B cell (primary cell): ENCODE data around the gene SPCS1. TPM values are rescaled to one million over a fixed set of nuclear protein-coding genes. Genes with fewer than 3 reads are reported as not detected.
A peak's percentile ranks its signal among the peaks of the same experiment; 100 is the strongest.

Source experiments
- ATAC-seq: fragments of 200-7000 bp; cut with Tn5 transposase; one replicate; pipeline ENCODE4 v1.10.0; 2021; ENCODE audit warnings: low read depth, mild to moderate bottlenecking, moderate number of reproducible peaks, moderate library complexity
- CTCF ChIA-PET: fragments of 350-600 bp; sonication (Branson Sonifier 250); formaldehyde crosslinking; loops from one replicate; lab custom pipeline; 2021; ENCODE audit warnings: antibody characterized with exemption, inconsistent platforms; lab: Charles Lee
- POLR2A ChIA-PET: fragments of 350-600 bp; sonication (Branson Sonifier 250); formaldehyde crosslinking; loops from one replicate; lab custom pipeline; 2021; ENCODE audit warnings: antibody characterized with exemption; lab: Charles Lee
- DNase-seq: peaks from one replicate; pipeline ENCODE4 v3.0.0; 2013
- H2AFZ ChIP-seq: 2 replicates; pipeline ENCODE4 v1.6.1; 2012; ENCODE audit warnings: mild to moderate bottlenecking, low read depth, low read length; ENCODE audit not compliant: insufficient read depth, poor library complexity, severe bottlenecking
- H3K27ac ChIP-seq, 2 donors: 1 replicate in 1 of 2; 2 replicates in 1 of 2; pipeline ENCODE4 v1.5.1; 2012 to 2013; ENCODE audit warnings: low read length in 2 of 2, mild to moderate bottlenecking in 2 of 2, moderate library complexity in 1 of 2
- H3K27me3 ChIP-seq, 4 experiments: fragments of 200-600 bp in 1 of 4; sonication (generic) in 1 of 4; replicated peaks in 1 of 4; 1 replicate in 2 of 4; 2 replicates in 2 of 4; pipeline versions ENCODE4 v1.6.1 to v1.7.0; 2013 to 2016; ENCODE audit warnings: low read length in 3 of 4, mild to moderate bottlenecking in 2 of 4, mixed read lengths in 1 of 4, moderate library complexity in 1 of 4; ENCODE audit not compliant: insufficient read depth in 4 of 4, control insufficient read depth in 3 of 4; ENCODE audit errors: control extremely low read depth in 1 of 4
- H3K36me3 ChIP-seq, 2 experiments: replicated peaks in 1 of 2; 1 replicate in 1 of 2; 2 replicates in 1 of 2; pipeline versions ENCODE4 v1.6.1 to v1.7.1; 2013; ENCODE audit warnings: low read length in 1 of 2; ENCODE audit not compliant: insufficient read depth in 2 of 2, control insufficient read depth in 1 of 2; ENCODE audit errors: control extremely low read depth in 1 of 2, extremely low read depth in 1 of 2
- H3K4me1 ChIP-seq, 2 donors: fragments of 200-600 bp in 1 of 2; sonication (generic) in 1 of 2; 1 replicate in 1 of 2; 2 replicates in 1 of 2; pipeline versions ENCODE4 v1.5.1 to v1.6.1; 2013 to 2017; ENCODE audit warnings: low read length in 2 of 2; ENCODE audit not compliant: control insufficient read depth in 2 of 2, insufficient read depth in 2 of 2
- H3K4me2 ChIP-seq: replicated peaks from 2 replicates; pipeline ENCODE3; 2012; ENCODE audit warnings: mild to moderate bottlenecking, low read depth, low read length; ENCODE audit not compliant: poor library complexity, severe bottlenecking
- H3K4me3 ChIP-seq, 5 experiments: fragments of 200-600 bp in 1 of 5; sonication (generic) in 1 of 5; 1 replicate in 3 of 5; 2 replicates in 2 of 5; pipeline versions ENCODE4 v1.5.1 to v1.7.0; 2011 to 2016; ENCODE audit warnings: low read length in 4 of 5, mild to moderate bottlenecking in 4 of 5, low read depth in 2 of 5, control low read depth in 1 of 5, moderate library complexity in 1 of 5; ENCODE audit not compliant: insufficient read depth in 1 of 5; ENCODE audit errors: control extremely low read depth in 1 of 5, extremely low read depth in 1 of 5
- H3K79me2 ChIP-seq: fragments of 200-600 bp; sonication (generic); one replicate; pipeline ENCODE4 v1.6.0; 2016; ENCODE audit warnings: low read length; ENCODE audit not compliant: control insufficient read depth, insufficient read depth
- H3K9ac ChIP-seq: fragments of 200-600 bp; sonication (generic); 2 replicates; pipeline ENCODE4 v1.6.1; 2017; ENCODE audit warnings: mild to moderate bottlenecking, low read length, moderate library complexity
- H3K9me3 ChIP-seq, 3 donors: one replicate each; pipeline versions ENCODE4 v1.6.1 to v1.7.1; 2013; ENCODE audit warnings: low read length in 2 of 3; ENCODE audit not compliant: control insufficient read depth in 2 of 3, insufficient read depth in 1 of 3; ENCODE audit errors: control extremely low read depth in 1 of 3
- H4K20me1 ChIP-seq: 2 replicates; pipeline ENCODE4 v1.6.0; 2012; ENCODE audit warnings: mild to moderate bottlenecking, low read length; ENCODE audit not compliant: insufficient read depth, control insufficient read depth, poor library complexity, severe bottlenecking
- H3K27ac Mint-ChIP-seq: one replicate; pipeline ENCODE4 v1.8.0; 2021; ENCODE audit warnings: mixed read lengths
- H3K27me3 Mint-ChIP-seq: one replicate; pipeline ENCODE4 v1.8.0; 2021; ENCODE audit warnings: mixed read lengths
- H3K4me1 Mint-ChIP-seq: one replicate; pipeline ENCODE4 v1.8.0; 2021; ENCODE audit warnings: mixed read lengths
- H3K4me3 Mint-ChIP-seq: one replicate; pipeline ENCODE4 v1.8.0; 2021; ENCODE audit warnings: mixed read lengths
- H3K9me3 Mint-ChIP-seq: one replicate; pipeline ENCODE4 v1.8.0; 2022; ENCODE audit warnings: mixed read lengths; ENCODE audit not compliant: insufficient read depth
- CTCF ChIP-seq: fragments of 200-600 bp; IDR thresholded peaks from one replicate; pipeline ENCODE4 v1.8.0; 2022; ENCODE audit warnings: antibody characterized with exemption, mild to moderate bottlenecking
- EZH2 ChIP-seq: IDR thresholded peaks from 2 replicates; pipeline ENCODE4 v1.6.1; 2012; ENCODE audit warnings: borderline replicate concordance, low read depth, mild to moderate bottlenecking, moderate library complexity, low read length; ENCODE audit not compliant: insufficient read depth, poor library complexity, severe bottlenecking
- WGBS: methylation state at CpG from one replicate; pipeline ENCODE4 v1.1.5; 2013; ENCODE audit warnings: missing lambda C conversion rate; ENCODE audit not compliant: insufficient coverage; 5-methylcytosine and 5-hydroxymethylcytosine counted together
- intact Hi-C: fragments of 100-400 bp; cut with micrococcal nuclease; formaldehyde crosslinking; loops from one replicate; pipeline ENCODE4 v1.10.0; 2022
- polyA plus RNA-seq: library from polyadenylated mRNA; depleted of rRNA; stranded (reverse); fragments of >200 nt; gene quantifications from 2 replicates; pipeline ENCODE4 v1.2.3, GENCODE V29; 2012
- total RNA-seq, 2 donors: library from RNA; stranded (reverse); fragments of 120-200 nt in 1 of 2; gene quantifications; 1 replicate in 1 of 2; 2 replicates in 1 of 2; pipeline versions ENCODE4 v1.2.3 to v1.2.4, GENCODE V29; 2013 to 2022

SPCS1 gene
- total and polyA plus RNA-seq, 2 donors (not counting 1 experiment from before 2014, with no cell fraction given), result 64.5 to 82.2 TPM

GRCh38 chr3:52739730-52740129 lies 33.8 kb downstream of the SPCS1 start:
- 83% methylated on average over 1 of the region's 1 CpG for WGBS
- H3K4me1 Mint-ChIP-seq, result no peaks in the 10 kb centered on the region
- ATAC-seq (no peak), DNase-seq (no peak)
- intact Hi-C loops, result no loop called here
- H3K4me3 Mint-ChIP-seq, result no peak overlapping the region
- H3K4me1 ChIP-seq, result no peaks in the 10 kb centered on the region
- H4K20me1 ChIP-seq, result no peaks in the 10 kb centered on the region
- no peaks in the 10 kb centered on the region for H3K9me3 ChIP-seq
- no peak overlapping the region for H3K4me2 ChIP-seq
- H3K79me2 ChIP-seq, result no peaks in the 10 kb centered on the region
- no peak overlapping the region for H3K4me3 ChIP-seq
- TF ChIP-seq EZH2, result no peak
- TF ChIP-seq CTCF, result no peak
- H2AFZ ChIP-seq, result no peak overlapping the region
- no peaks in the 10 kb centered on the region for H3K9me3 Mint-ChIP-seq
- ChIA-PET POLR2A (no interaction called here), CTCF (interaction anchor here (0.9 to 1.1 kb wide), 2 partner anchors 29 to 334 kb away, joined by 3 read pairs; no protein-coding TSS in a partner anchor)
- no peak overlapping the region for H3K27ac ChIP-seq
- peaks cover 10 to 30% of the 10 kb centered on the region in 2 experiments for H3K36me3 ChIP-seq
- no peak overlapping the region for H3K9ac ChIP-seq
- no peaks in the 10 kb centered on the region for H3K27me3 ChIP-seq
- no peaks in the 10 kb centered on the region for H3K27me3 Mint-ChIP-seq
- no peak overlapping the region for H3K27ac Mint-ChIP-seq

GRCh38 chr3:52742418-52743041 lies 36.6 kb downstream of the SPCS1 start:
- Histone ChIP-seq H3K9ac (no peak overlapping the region), H2AFZ (no peak overlapping the region), H3K4me2 (no peak overlapping the region), H4K20me1 (no peaks in the 10 kb centered on the region), H3K4me3 (no peak overlapping the region), H3K27ac (no peak overlapping the region), H3K9me3 (no peaks in the 10 kb centered on the region), H3K4me1 (no peaks in the 10 kb centered on the region), H3K36me3 (peaks cover 8 to 41% of the 10 kb centered on the region in 2 experiments), H3K27me3 (no peaks in the 10 kb centered on the region), H3K79me2 (no peaks in the 10 kb centered on the region)
- Mint-ChIP-seq H3K27me3 (no peaks in the 10 kb centered on the region), H3K9me3 (no peaks in the 10 kb centered on the region), H3K4me3 (no peak overlapping the region), H3K4me1 (no peaks in the 10 kb centered on the region), H3K27ac (no peak overlapping the region)
- 90% methylated on average over 2 of the region's 3 CpGs for WGBS
- POLR2A ChIA-PET, result no interaction called here
- peak; percentile 77 for TF ChIP-seq CTCF
- no peak for TF ChIP-seq EZH2
- ATAC-seq (no peak), DNase-seq (peak; percentile 58)
- intact Hi-C loops, result loop anchor here (1.0 kb wide), 3 partner anchors 57 to 304 kb away; partner anchors contain the start of gene SFMBT1
- CTCF ChIA-PET, result interaction anchor here (0.6 to 3.2 kb wide), 9 partner anchors 16 to 608 kb away, joined by 3 to 18 read pairs (median 5); no protein-coding TSS in a partner anchor
